ENCODE data around the gene TPRG1L. TPM values are rescaled to one million over a fixed set of nuclear protein-coding genes. Genes with fewer than 3 reads are reported as not detected.

The TPRG1L gene
- total and polyA plus RNA-seq, 10 of the 15 experiments (the other 5 are each of a cell fraction or from before 2014, with no cell fraction given), result 1.5 to 16.5 (median 8.0) TPM

GRCh38 chr1:3586986-3587759, 37.6 kb upstream of the TPRG1L start:
- POLR2A ChIA-PET, result no interaction called here
- in situ Hi-C loops (cut with MboI), result no loop called here
- Histone ChIP-seq H3K36me3 (ENCODE audit: control insufficient read depth in 2 of 2, insufficient read depth in 2 of 2, low read length in 1 of 2) (no peaks in the 10 kb centered on the region), H3K4me3 (no peak overlapping the region), H3K27me3 (replicated peaks in 1 of 2; ENCODE audit: control insufficient read depth in 2 of 2, insufficient read depth in 2 of 2, low read length in 1 of 2) (no peaks in the 10 kb centered on the region), H2AFZ (ENCODE audit: control insufficient read depth, low read depth, low read length) (no peak overlapping the region), H3K4me1 (ENCODE audit: control insufficient read depth, insufficient read depth, low read length) (no peaks in the 10 kb centered on the region), H3K9me3 (replicated peaks; ENCODE audit: control insufficient read depth, insufficient read depth, low read length) (no peaks in the 10 kb centered on the region; the same call in 2 of the 3 replicates), H4K20me1 (ENCODE audit: control insufficient read depth, insufficient read depth) (no peaks in the 10 kb centered on the region), H3K9ac (ENCODE audit: control insufficient read depth, insufficient read depth, low read length) (no peak overlapping the region), H3K27ac (ENCODE audit: control insufficient read depth, insufficient read depth) (no peak overlapping the region), H3K4me2 (ENCODE audit: control insufficient read depth, insufficient read depth) (no peak overlapping the region), H3K79me2 (ENCODE audit: control insufficient read depth, insufficient read depth, low read length) (no peaks in the 10 kb centered on the region)
- RAD21 ChIA-PET (ENCODE audit: unreplicated experiment), result no interaction called here
- no peak for TF ChIP-seq MXI1 (IDR thresholded peaks at IDR 0.05; ENCODE audit: low read depth, low read length)
- TF ChIP-seq RAD51 (IDR thresholded peaks at IDR 0.05), result no peak
- no peak for TF ChIP-seq ZNF384 (IDR thresholded peaks at IDR 0.05; ENCODE audit: borderline replicate concordance, low read depth, low read length)
- no peak for TF ChIP-seq FOXK2 (IDR thresholded peaks at IDR 0.05)
- no peak for TF ChIP-seq POLR2AphosphoS2 (IDR thresholded peaks at IDR 0.05; ENCODE audit: low read depth, low read length)
- TF ChIP-seq ASH2L (IDR thresholded peaks at IDR 0.05; ENCODE audit: borderline replicate concordance, low read depth), result no peak
- no peak for TF ChIP-seq ZNF622 (IDR thresholded peaks at IDR 0.05)
- TF ChIP-seq RAD21 (IDR thresholded peaks at IDR 0.05; ENCODE audit: insufficient read depth, low read depth, low read length), result no peak
- TF ChIP-seq IKZF2 (IDR thresholded peaks at IDR 0.05), result no peak
- TF ChIP-seq RB1 (IDR thresholded peaks at IDR 0.05; ENCODE audit: borderline replicate concordance), result no peak
- TF ChIP-seq ZNF592 (IDR thresholded peaks at IDR 0.05), result no peak
- WGBS (ENCODE audit: insufficient coverage, insufficient replicate concordance, low lambda C conversion rate, missing lambda C conversion rate), result 67% methylated on average over 24 of the region's 24 CpGs
- DNase-seq (ENCODE audit: low read depth, low spot score) (no peak), FAIRE-seq (no peak), ATAC-seq (no peak)
- intact Hi-C loops (cut with micrococcal nuclease; ENCODE audit: unreplicated experiment), result no loop called here
- SMC1A ChIA-PET (ENCODE audit: uncharacterized antibody, unreplicated experiment), result no interaction called here
- CTCF ChIA-PET, result no interaction called here
- BruUV-seq (replicated peaks), result no TSS peak

Data from GM12878 (cell line).